Measurements from ENCODE around the gene BCL2L1.

- TF ChIP-seq EZH2phosphoT487 (IDR thresholded peaks at IDR 0.05; ENCODE audit: borderline replicate concordance, low read length) (no peak), CTCF (conservative IDR thresholded peaks at IDR 0.05; ENCODE audit: low read depth, low read length) (no peak)
These were observed 69.1 kb downstream of the BCL2L1 start for GRCh38 chr20:31653561-31653960.

Measured in PC-3 (cell line).